Mammary epithelial cell (primary cell): ENCODE measurements around the gene RAB38.

Source experiments
- EZH2 ChIP-seq: IDR thresholded peaks from 2 replicates; pipeline ENCODE4 v1.6.1; 2012; ENCODE audit warnings: low read length, inconsistent platforms, borderline replicate concordance
- TF ChIP-seq, protein P1 (sequence below), 2 donors: IDR thresholded peaks in 1 of 2; conservative IDR thresholded peaks in 1 of 2; 2 replicates each; pipeline ENCODE4 v1.5.1; 2011 to 2012; ENCODE audit warnings: inconsistent platforms in 2 of 2, low read length in 2 of 2, mild to moderate bottlenecking in 2 of 2, control low read depth in 1 of 2, low read depth in 1 of 2; ENCODE audit not compliant: insufficient read depth in 1 of 2; ENCODE audit errors: extremely low read depth in 1 of 2

DNA sequence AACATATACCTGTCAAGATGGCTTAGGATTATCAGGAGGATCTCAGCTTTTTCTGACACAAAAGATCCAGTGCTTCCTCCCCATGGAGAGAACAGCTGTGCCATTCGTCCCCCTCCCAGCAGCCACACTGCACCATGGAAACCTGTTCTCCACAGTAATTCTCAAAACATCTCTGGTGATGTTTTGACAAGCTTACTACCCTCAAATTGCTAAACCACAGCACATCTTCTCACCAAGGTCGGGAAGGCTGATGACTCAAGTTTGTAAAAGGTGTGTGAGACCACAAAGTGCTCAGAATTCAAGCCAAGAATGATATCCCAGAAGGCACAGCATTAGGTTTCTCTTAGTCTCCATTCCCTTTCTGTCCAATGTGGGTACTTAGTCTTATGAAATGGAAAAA lies 3.9 kb upstream of the RAB38 start:
- TF ChIP-seq EZH2 = no peak
- TF ChIP-seq, protein P1, sequence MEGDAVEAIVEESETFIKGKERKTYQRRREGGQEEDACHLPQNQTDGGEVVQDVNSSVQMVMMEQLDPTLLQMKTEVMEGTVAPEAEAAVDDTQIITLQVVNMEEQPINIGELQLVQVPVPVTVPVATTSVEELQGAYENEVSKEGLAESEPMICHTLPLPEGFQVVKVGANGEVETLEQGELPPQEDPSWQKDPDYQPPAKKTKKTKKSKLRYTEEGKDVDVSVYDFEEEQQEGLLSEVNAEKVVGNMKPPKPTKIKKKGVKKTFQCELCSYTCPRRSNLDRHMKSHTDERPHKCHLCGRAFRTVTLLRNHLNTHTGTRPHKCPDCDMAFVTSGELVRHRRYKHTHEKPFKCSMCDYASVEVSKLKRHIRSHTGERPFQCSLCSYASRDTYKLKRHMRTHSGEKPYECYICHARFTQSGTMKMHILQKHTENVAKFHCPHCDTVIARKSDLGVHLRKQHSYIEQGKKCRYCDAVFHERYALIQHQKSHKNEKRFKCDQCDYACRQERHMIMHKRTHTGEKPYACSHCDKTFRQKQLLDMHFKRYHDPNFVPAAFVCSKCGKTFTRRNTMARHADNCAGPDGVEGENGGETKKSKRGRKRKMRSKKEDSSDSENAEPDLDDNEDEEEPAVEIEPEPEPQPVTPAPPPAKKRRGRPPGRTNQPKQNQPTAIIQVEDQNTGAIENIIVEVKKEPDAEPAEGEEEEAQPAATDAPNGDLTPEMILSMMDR (conservative IDR thresholded peaks at IDR 0.05 in 1 of 2, IDR thresholded peaks at IDR 0.05 in 1 of 2; ENCODE audit: extremely low read depth in 1 of 2, insufficient read depth in 1 of 2, low read depth in 1 of 2, low read length in 2 of 2) = no peak
